Sigmoid colon (tissue), 7 donors: Measurements from ENCODE around the gene KRT14. TPM values are rescaled to one million over a fixed set of nuclear protein-coding genes. Genes with fewer than 3 reads are reported as not detected.

Experiments used
- DNase-seq: peaks from one replicate; pipeline ENCODE4 v3.0.0-alpha.2; 2019
- H3K27ac ChIP-seq, 4 donors: fragments of 200-600 bp; sonication (generic); one replicate each; pipeline ENCODE4 v1.5.1; 2016 to 2019; ENCODE audit warnings: mild to moderate bottlenecking in 1 of 4
- H3K27me3 ChIP-seq, 3 donors: fragments of 200-600 bp; sonication (generic); one replicate each; pipeline ENCODE4 v1.5.1; 2019; ENCODE audit warnings: mild to moderate bottlenecking in 1 of 3
- H3K36me3 ChIP-seq, 4 donors: fragments of 200-600 bp; sonication (generic); one replicate each; pipeline ENCODE4 v1.5.1; 2016 to 2019
- H3K4me1 ChIP-seq, 4 donors: fragments of 200-600 bp; sonication (generic); one replicate each; pipeline ENCODE4 v1.5.1; 2017 to 2019
- H3K4me3 ChIP-seq, 4 donors: fragments of 200-600 bp; sonication (generic); one replicate each; pipeline ENCODE4 v1.5.1; 2017 to 2019; ENCODE audit warnings: mild to moderate bottlenecking in 2 of 4, moderate library complexity in 1 of 4
- H3K9me3 ChIP-seq, 4 donors: fragments of 200-600 bp in 3 of 4; sonication (generic) in 3 of 4; one replicate each; pipeline versions ENCODE4 v1.5.1 to v1.6.1; 2013 to 2019
- CTCF ChIP-seq, 4 experiments: fragments of 450-650 bp in 3 of 4; fragments of 200-600 bp in 1 of 4; IDR thresholded peaks; one replicate each; pipeline ENCODE4 v1.5.1; 2016 to 2019; ENCODE audit warnings: antibody characterized with exemption in 4 of 4, mild to moderate bottlenecking in 3 of 4, moderate library complexity in 2 of 4
- EP300 ChIP-seq, 4 donors: sonication (generic); formaldehyde crosslinking; IDR thresholded peaks; one replicate each; pipeline ENCODE4 v1.6.1; 2017; ENCODE audit warnings: antibody characterized with exemption in 4 of 4
- POLR2A ChIP-seq, 2 donors: fragments of 450-650 bp; IDR thresholded peaks; one replicate each; pipeline ENCODE4 v1.6.1; 2016; ENCODE audit warnings: antibody characterized with exemption in 2 of 2, mild to moderate bottlenecking in 2 of 2, moderate library complexity in 2 of 2
- POLR2AphosphoS5 ChIP-seq, 4 donors: sonication (generic); formaldehyde crosslinking; IDR thresholded peaks; one replicate each; pipeline ENCODE4 v1.6.1; 2017; ENCODE audit warnings: antibody characterized with exemption in 4 of 4
- WGBS, 2 donors: extraction: QIAGEN DNeasy Blood & Tissue Kit; methylation state at CpG; one replicate each; pipeline ENCODE4 v1.1.7; 2013; 5-methylcytosine and 5-hydroxymethylcytosine counted together
- intact Hi-C: fragments of 100-400 bp; cut with DNase I; formaldehyde crosslinking; loops from one replicate; pipeline ENCODE4 v1.15.1; 2023
- polyA plus RNA-seq, 3 donors: library from polyadenylated mRNA; stranded (reverse); fragments of 200-250 nt; gene quantifications; one replicate each; pipeline ENCODE4 v1.2.3, GENCODE V29; 2013
- total RNA-seq, 4 donors: library from RNA; depleted of rRNA; stranded (reverse); fragments of >200 nt; gene quantifications; one replicate each; pipeline ENCODE4 v1.1.0, GENCODE V29; 2016
- donor health status: healthy with polysubstance abuse.
- donor health status: Bipolar disorder and iron deficiency.
- donor health status: healthy.

The KRT14 gene
- total and polyA plus RNA-seq, 7 donors = 0.15 to 3.6 (median 1.4) TPM; not detected in 4

- no peak overlapping the region for H3K27ac ChIP-seq
- no peaks in the 10 kb centered on the region for H3K9me3 ChIP-seq
- TF ChIP-seq POLR2A (IDR thresholded peaks at IDR 0.05) (no peak), POLR2AphosphoS5 (IDR thresholded peaks at IDR 0.05) (no peak), EP300 (IDR thresholded peaks at IDR 0.05) (no peak), CTCF (IDR thresholded peaks at IDR 0.05) (no peak)
- no peak overlapping the region for H3K4me3 ChIP-seq
- WGBS, 2 donors = 93 to 96% methylated on average over 2 of the region's 2 CpGs
- no peaks in the 10 kb centered on the region for H3K4me1 ChIP-seq
- H3K36me3 ChIP-seq = no peaks in the 10 kb centered on the region
- peaks cover 0 to 22% (median 0%) of the 10 kb centered on the region in 3 donors for H3K27me3 ChIP-seq
- intact Hi-C loops = no loop called here
- no peak for DNase-seq
Observed at GRCh38 chr17:41559548-41559947, 27.1 kb downstream of the KRT14 start.

GRCh38 chr17:41556931-41557330 is 29.8 kb downstream of the KRT14 start:
- Histone ChIP-seq H3K27me3 (peaks cover 0 to 14% (median 0%) of the 10 kb centered on the region in 3 donors), H3K4me1 (no peaks in the 10 kb centered on the region), H3K9me3 (no peaks in the 10 kb centered on the region), H3K36me3 (no peaks in the 10 kb centered on the region), H3K27ac (no peak overlapping the region), H3K4me3 (no peak overlapping the region)
- no peak for DNase-seq
- no peak for TF ChIP-seq CTCF (IDR thresholded peaks at IDR 0.05)
- no peak for TF ChIP-seq POLR2A (IDR thresholded peaks at IDR 0.05)
- TF ChIP-seq EP300 (IDR thresholded peaks at IDR 0.05) = no peak
- TF ChIP-seq POLR2AphosphoS5 (IDR thresholded peaks at IDR 0.05) = no peak
- intact Hi-C loops = no loop called here
- WGBS, 2 donors = 82 to 85% methylated on average over 9 of the region's 9 CpGs

- Histone ChIP-seq H3K4me1 (no peaks in the 10 kb centered on the region), H3K9me3 (no peaks in the 10 kb centered on the region), H3K27me3 (peaks cover 0 to 9% (median 0%) of the 10 kb centered on the region in 3 donors), H3K4me3 (no peak overlapping the region), H3K36me3 (no peaks in the 10 kb centered on the region), H3K27ac (no peak overlapping the region)
- WGBS, 2 donors = 69 to 78% methylated on average over 5 of the region's 5 CpGs
- TF ChIP-seq CTCF (IDR thresholded peaks at IDR 0.05) (no peak), EP300 (IDR thresholded peaks at IDR 0.05) (no peak), POLR2AphosphoS5 (IDR thresholded peaks at IDR 0.05) (no peak), POLR2A (IDR thresholded peaks at IDR 0.05) (no peak)
- intact Hi-C loops = no loop called here
- DNase-seq = no peak
Observed at GRCh38 chr17:41556306-41556705, 30.4 kb downstream of the KRT14 start.

- Histone ChIP-seq H3K27ac (no peak overlapping the region), H3K27me3 (peaks cover 0 to 9% (median 0%) of the 10 kb centered on the region in 3 donors), H3K4me1 (no peaks in the 10 kb centered on the region), H3K4me3 (no peak overlapping the region), H3K36me3 (no peaks in the 10 kb centered on the region), H3K9me3 (no peaks in the 10 kb centered on the region)
- WGBS, 2 donors = 31 to 70% methylated on average over 5 of the region's 5 CpGs
- TF ChIP-seq EP300 (IDR thresholded peaks at IDR 0.05) (no peak), POLR2AphosphoS5 (IDR thresholded peaks at IDR 0.05) (no peak), POLR2A (IDR thresholded peaks at IDR 0.05) (no peak), CTCF (IDR thresholded peaks at IDR 0.05) (no peak)
- intact Hi-C loops = no loop called here
- no peak for DNase-seq
Observed at GRCh38 chr17:41555105-41555887, 31.4 kb downstream of the KRT14 start.
